Measurements from ENCODE around the gene TIGD2.

GRCh38 chr4:89129080-89129640 lies 17.8 kb downstream of the TIGD2 start:
- TF ChIP-seq CTCF (IDR thresholded peaks at IDR 0.05) (no peak), POLR2A (IDR thresholded peaks at IDR 0.05) (no peak)

Measured in testis (tissue), 2 donors.